Measurements from ENCODE around the gene ATP6V0C.

GRCh38 chr16:2494616-2495015 is 19.1 kb upstream of the ATP6V0C start:
- TF ChIP-seq, protein P1, sequence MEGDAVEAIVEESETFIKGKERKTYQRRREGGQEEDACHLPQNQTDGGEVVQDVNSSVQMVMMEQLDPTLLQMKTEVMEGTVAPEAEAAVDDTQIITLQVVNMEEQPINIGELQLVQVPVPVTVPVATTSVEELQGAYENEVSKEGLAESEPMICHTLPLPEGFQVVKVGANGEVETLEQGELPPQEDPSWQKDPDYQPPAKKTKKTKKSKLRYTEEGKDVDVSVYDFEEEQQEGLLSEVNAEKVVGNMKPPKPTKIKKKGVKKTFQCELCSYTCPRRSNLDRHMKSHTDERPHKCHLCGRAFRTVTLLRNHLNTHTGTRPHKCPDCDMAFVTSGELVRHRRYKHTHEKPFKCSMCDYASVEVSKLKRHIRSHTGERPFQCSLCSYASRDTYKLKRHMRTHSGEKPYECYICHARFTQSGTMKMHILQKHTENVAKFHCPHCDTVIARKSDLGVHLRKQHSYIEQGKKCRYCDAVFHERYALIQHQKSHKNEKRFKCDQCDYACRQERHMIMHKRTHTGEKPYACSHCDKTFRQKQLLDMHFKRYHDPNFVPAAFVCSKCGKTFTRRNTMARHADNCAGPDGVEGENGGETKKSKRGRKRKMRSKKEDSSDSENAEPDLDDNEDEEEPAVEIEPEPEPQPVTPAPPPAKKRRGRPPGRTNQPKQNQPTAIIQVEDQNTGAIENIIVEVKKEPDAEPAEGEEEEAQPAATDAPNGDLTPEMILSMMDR (IDR thresholded peaks at IDR 0.05) = no peak
- TF ChIP-seq EP300 (IDR thresholded peaks at IDR 0.05) = no peak
- TF ChIP-seq POLR2A (IDR thresholded peaks at IDR 0.05) = no peak
